ENCODE measurements around the gene HBZ. TPM values are rescaled to one million over a fixed set of nuclear protein-coding genes. Genes with fewer than 3 reads are reported as not detected.

HBZ gene
- total and polyA plus RNA-seq, 9 of the 15 experiments (the other 6 are each of a cell fraction or from before 2014, with no cell fraction given) = 58.0 to 610 (median 113) TPM

- TF ChIP-seq, protein P1, sequence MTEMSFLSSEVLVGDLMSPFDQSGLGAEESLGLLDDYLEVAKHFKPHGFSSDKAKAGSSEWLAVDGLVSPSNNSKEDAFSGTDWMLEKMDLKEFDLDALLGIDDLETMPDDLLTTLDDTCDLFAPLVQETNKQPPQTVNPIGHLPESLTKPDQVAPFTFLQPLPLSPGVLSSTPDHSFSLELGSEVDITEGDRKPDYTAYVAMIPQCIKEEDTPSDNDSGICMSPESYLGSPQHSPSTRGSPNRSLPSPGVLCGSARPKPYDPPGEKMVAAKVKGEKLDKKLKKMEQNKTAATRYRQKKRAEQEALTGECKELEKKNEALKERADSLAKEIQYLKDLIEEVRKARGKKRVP (CRISPR knock-in tag; IDR thresholded peaks at IDR 0.05) = no peak
- no peak for TF ChIP-seq GATA2 (CRISPR knock-in tag; IDR thresholded peaks at IDR 0.05)
- no peak for TF ChIP-seq RBM17 (IDR thresholded peaks at IDR 0.05; ENCODE audit: borderline replicate concordance, low read depth, low read length)
- TF ChIP-seq STAG1 (CRISPR knock-in tag; IDR thresholded peaks at IDR 0.05; ENCODE audit: borderline replicate concordance) = peak; percentile 94
- TF ChIP-seq, protein P2, sequence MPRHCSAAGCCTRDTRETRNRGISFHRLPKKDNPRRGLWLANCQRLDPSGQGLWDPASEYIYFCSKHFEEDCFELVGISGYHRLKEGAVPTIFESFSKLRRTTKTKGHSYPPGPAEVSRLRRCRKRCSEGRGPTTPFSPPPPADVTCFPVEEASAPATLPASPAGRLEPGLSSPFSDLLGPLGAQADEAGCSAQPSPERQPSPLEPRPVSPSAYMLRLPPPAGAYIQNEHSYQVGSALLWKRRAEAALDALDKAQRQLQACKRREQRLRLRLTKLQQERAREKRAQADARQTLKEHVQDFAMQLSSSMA (CRISPR knock-in tag; IDR thresholded peaks at IDR 0.05) = 0 out of 2 replicates have a peak, but pooled peaks have one; percentile 7
- TF ChIP-seq, protein P3, sequence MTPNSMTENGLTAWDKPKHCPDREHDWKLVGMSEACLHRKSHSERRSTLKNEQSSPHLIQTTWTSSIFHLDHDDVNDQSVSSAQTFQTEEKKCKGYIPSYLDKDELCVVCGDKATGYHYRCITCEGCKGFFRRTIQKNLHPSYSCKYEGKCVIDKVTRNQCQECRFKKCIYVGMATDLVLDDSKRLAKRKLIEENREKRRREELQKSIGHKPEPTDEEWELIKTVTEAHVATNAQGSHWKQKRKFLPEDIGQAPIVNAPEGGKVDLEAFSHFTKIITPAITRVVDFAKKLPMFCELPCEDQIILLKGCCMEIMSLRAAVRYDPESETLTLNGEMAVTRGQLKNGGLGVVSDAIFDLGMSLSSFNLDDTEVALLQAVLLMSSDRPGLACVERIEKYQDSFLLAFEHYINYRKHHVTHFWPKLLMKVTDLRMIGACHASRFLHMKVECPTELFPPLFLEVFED (CRISPR knock-in tag; conservative IDR thresholded peaks at IDR 0.05) = no peak
- no peak for TF ChIP-seq ZNF436 (CRISPR knock-in tag; IDR thresholded peaks at IDR 0.05)
- TF ChIP-seq, protein P4, sequence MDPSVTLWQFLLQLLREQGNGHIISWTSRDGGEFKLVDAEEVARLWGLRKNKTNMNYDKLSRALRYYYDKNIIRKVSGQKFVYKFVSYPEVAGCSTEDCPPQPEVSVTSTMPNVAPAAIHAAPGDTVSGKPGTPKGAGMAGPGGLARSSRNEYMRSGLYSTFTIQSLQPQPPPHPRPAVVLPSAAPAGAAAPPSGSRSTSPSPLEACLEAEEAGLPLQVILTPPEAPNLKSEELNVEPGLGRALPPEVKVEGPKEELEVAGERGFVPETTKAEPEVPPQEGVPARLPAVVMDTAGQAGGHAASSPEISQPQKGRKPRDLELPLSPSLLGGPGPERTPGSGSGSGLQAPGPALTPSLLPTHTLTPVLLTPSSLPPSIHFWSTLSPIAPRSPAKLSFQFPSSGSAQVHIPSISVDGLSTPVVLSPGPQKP (CRISPR knock-in tag; IDR thresholded peaks at IDR 0.05) = peak; percentile 49; the same call in 1 of the 2 replicates
- TF ChIP-seq, protein P5, sequence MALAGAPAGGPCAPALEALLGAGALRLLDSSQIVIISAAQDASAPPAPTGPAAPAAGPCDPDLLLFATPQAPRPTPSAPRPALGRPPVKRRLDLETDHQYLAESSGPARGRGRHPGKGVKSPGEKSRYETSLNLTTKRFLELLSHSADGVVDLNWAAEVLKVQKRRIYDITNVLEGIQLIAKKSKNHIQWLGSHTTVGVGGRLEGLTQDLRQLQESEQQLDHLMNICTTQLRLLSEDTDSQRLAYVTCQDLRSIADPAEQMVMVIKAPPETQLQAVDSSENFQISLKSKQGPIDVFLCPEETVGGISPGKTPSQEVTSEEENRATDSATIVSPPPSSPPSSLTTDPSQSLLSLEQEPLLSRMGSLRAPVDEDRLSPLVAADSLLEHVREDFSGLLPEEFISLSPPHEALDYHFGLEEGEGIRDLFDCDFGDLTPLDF (CRISPR knock-in tag; IDR thresholded peaks at IDR 0.05) = peak; percentile 98
Measured at GRCh38 chr16:180681-181564, 28.5 kb downstream of the HBZ start (continued).
